GM13977 (cell line): ENCODE measurements around the gene JAK3.
A peak's percentile ranks its signal among the peaks of the same experiment; 100 is the strongest.

Experiments
- DNase-seq: peaks from one replicate; pipeline ENCODE4 v3.0.0; 2012; ENCODE audit warnings: low spot score
- CTCF ChIP-seq: IDR thresholded peaks from 2 replicates; pipeline ENCODE4 v1.5.1; 2012; ENCODE audit warnings: mild to moderate bottlenecking, control low read depth; ENCODE audit not compliant: insufficient read depth; ENCODE audit errors: extremely low read depth, missing control alignments
- in situ Hi-C: fragments of 300-500 bp; cut with MboI; formaldehyde crosslinking; loops from one replicate; pipeline ENCODE4 v1.12.0; 2022; ENCODE audit warnings: low sequenced_read_pairs, low pct_unique_long_range_greater_than_20kb, mixed read lengths, inconsistent platforms; ENCODE audit not compliant: unreplicated experiment

The JAK3 gene

GRCh38 chr19:17831419-17831888, 16.3 kb downstream of the JAK3 start:
- in situ Hi-C loops: no loop called here

GRCh38 chr19:17830567-17831418, 17.0 kb downstream of the JAK3 start:
- TF ChIP-seq CTCF: no peak
- peak; percentile 82 for DNase-seq
- in situ Hi-C loops: no loop called here

More at GRCh38 chr19:17831419-17831888, 16.3 kb downstream of the JAK3 start:
- no peak for TF ChIP-seq CTCF
- no peak for DNase-seq

GRCh38 chr19:17829855-17830566, 17.8 kb downstream of the JAK3 start:
- in situ Hi-C loops: no loop called here
- no peak for DNase-seq
- no peak for TF ChIP-seq CTCF

GRCh38 chr19:17826508-17827056, 21.2 kb downstream of the JAK3 start:
- in situ Hi-C loops: no loop called here
- DNase-seq: no peak
- TF ChIP-seq CTCF: no peak

- no peak for TF ChIP-seq CTCF
- no peak for DNase-seq
- in situ Hi-C loops: no loop called here
These were observed 23.4 kb downstream of the JAK3 start for GRCh38 chr19:17824339-17824738.

GRCh38 chr19:17821190-17821589, 26.6 kb downstream of the JAK3 start, which contains the start of gene INSL3:
TSS of gene INSL3 (minus strand) at chr19:17821519. CDS start at chr19:17821506, 13 bp downstream.
- no peak for DNase-seq
- in situ Hi-C loops: no loop called here
- no peak for TF ChIP-seq CTCF
